Stimulated activated CD4-positive, alpha-beta T cell treated with anti-CD3 and anti-CD28 coated beads, Interleukin-15, amount 100 ng/mL, for 24 hours (primary cell): ENCODE data around the gene SENP2.
"Not testable (repeated sequence)": the region's sequence is repeated elsewhere in the genome, so short reads cannot be mapped to it uniquely, and the experiment has no call there.

Experiments
- DNase-seq: peaks from one replicate; pipeline ENCODE4 v3.0.0-alpha.2; 2020

Gene SENP2

DNA sequence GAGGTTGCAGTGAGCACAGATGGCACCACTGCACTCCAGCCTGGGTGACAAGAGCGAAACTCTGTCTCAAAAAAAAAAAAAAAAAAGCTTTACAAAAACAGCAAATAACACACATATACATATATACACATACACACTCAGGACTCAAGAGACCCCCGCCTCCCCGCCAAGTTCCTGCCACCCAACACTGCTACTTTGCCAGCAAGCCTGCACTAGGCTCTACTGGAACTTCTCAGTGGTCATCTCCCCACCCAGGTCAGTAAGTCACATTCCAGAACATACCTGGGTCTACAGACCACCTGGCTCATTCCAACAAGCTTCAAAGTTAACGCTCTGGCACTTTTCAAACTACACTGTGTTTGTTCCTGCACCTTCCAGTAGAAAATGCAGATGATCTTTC is 62.3 kb downstream of the SENP2 start:
- no peak for DNase-seq

- no peak for DNase-seq
These were observed 63.3 kb downstream of the SENP2 start for GRCh38 chr3:185649414-185649813.

DNA sequence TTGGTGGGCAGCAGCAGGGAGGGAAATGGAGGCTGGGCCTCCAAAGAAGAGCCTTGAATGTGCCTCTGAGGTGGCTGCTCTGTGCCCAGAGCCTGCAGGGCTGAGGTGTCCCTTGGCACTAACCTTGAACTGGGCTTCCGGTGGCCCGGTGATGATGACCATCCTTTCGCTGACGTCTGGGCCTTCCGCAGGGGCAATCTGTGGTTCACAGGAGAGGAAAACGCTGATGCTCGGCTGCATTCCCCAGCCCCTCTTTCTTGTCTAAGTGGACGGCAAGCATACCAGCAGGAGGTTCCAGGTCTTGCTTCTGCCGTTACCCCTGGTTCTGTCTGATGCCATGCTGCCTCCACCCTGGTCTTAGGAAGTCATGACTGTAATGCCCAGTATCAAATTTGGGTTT is 65.9 kb downstream of the SENP2 start:
- no peak for DNase-seq

- no peak for DNase-seq
These were observed 68.1 kb downstream of the SENP2 start for GRCh38 chr3:185653949-185654757.

DNA sequence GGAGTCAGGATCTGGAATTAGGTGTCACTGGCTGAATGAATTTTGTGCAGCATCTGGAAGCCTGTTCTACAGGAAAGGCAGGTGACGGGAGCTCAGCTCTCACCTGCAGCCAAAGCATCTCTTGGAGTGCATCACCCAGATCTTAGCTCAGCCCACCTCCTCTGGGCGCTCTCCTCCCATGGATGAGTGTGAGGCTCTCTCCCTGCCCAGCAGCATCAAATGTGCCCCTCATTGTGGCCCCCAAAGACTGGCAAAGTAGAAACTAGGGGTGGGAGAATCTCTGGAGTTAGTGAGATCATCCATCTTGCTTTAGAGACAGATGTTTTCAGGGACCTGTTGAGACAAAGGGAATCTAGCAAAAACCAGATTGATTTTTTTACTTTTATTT is 68.7 kb downstream of the SENP2 start:
- DNase-seq: no peak

GRCh38 chr3:185655426-185656320 is 69.6 kb downstream of the SENP2 start:
- no peak for DNase-seq

DNA sequence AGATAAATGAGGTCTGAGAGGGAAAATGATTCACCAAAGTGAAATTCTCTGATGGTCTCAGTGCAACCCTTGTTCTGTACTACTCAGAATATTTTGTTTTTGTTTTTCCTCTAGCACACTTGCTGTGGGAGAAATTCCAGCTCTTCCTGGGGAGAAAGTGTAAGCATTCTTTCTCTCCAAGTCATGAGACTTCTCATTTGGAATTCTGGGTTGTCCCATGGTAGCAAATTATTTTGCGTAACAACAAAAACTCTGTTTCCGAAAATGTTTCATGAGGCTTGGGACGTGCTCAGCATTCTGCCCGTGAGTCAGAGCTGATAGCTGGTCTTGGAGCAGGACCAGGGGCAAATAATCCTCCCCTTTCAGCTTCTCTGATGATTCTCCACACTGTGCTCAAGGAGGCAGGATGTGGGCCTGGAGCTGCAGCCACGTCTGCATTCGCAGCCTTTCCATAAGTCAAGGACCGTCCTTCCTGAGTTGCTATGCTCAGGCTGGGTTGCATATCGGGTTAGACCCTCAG is 70.3 kb downstream of the SENP2 start:
- no peak for DNase-seq

DNA sequence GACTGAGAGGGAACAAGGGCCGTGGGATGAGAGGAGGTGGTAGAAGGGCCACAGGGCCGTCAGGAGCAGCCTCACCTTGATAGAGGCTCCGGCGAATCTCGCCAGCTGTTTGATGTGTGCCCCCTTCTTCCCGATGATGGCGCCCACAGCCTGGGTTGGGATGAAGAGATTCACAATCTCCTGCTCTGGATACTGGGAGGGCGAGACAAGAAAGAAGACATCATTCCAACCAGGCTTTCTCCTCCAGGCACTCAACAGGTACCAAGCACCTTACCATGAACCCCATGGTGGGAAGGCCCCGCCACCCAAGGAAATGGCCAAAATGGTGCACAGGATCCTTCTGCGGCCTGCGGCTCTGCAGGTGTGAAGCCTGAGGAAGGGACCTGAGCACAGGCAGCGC is 71.1 kb downstream of the SENP2 start:
- DNase-seq: no peak

DNA sequence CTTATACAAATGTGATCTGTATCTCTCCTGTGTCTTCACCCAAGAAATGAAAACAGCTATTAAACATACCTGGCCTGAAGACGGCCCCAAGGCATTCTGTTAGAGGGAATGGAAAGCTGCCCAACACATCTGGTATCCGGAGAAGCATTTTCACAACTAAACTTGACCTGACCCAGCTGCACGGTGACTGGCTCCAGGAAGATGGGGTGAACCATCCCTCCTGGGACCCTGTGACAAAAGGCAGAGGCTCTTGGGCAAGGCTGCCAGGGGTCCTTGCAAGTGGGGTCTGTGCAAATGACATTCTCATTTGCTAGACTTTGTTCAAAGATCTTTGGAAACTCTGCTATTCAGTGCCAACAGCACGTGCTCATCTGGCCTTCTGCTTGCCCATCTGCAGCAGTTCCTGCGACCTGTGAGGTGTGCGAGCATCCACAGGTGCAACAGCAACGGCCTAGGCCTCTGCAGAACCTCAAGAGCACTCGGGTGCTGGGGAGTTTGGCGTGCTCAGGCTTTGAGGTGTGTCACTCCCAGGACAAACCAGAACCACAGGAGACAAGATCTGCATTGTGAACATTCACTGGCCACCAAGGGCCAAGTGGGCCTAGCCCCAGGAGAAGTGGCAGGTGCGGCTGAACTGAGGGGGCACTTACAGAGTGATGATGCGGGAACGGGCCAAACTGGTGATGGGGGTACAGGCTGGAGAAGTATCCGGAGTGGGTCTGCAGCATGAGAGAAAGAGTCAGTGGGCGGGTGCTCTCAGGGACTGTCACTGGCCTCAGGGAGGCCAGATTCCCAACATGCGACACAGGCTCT is 71.8 kb downstream of the SENP2 start:
- DNase-seq: no peak

DNA sequence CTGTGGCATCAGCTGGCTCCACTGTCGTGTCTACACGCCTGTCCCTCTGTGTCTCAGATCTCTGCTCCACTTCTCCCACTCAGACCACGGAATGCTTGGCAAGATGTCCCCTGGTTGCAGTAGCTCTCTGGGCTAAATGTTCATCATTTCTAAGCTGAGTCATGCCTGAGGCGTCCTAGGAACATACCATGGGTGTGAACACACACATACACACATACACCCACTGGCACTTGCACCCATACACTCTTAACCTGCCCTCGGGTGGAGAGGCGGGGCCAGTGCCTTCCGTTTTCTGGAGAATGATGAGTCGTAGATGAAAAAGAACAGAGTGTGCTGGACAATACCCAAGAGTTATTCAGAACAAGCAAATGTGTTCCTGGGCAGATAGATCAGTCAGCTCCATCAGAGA is 72.4 kb downstream of the SENP2 start:
- peak; percentile 15 for DNase-seq

- no peak for DNase-seq
These were observed 72.8 kb downstream of the SENP2 start for GRCh38 chr3:185658943-185659342.

DNA sequence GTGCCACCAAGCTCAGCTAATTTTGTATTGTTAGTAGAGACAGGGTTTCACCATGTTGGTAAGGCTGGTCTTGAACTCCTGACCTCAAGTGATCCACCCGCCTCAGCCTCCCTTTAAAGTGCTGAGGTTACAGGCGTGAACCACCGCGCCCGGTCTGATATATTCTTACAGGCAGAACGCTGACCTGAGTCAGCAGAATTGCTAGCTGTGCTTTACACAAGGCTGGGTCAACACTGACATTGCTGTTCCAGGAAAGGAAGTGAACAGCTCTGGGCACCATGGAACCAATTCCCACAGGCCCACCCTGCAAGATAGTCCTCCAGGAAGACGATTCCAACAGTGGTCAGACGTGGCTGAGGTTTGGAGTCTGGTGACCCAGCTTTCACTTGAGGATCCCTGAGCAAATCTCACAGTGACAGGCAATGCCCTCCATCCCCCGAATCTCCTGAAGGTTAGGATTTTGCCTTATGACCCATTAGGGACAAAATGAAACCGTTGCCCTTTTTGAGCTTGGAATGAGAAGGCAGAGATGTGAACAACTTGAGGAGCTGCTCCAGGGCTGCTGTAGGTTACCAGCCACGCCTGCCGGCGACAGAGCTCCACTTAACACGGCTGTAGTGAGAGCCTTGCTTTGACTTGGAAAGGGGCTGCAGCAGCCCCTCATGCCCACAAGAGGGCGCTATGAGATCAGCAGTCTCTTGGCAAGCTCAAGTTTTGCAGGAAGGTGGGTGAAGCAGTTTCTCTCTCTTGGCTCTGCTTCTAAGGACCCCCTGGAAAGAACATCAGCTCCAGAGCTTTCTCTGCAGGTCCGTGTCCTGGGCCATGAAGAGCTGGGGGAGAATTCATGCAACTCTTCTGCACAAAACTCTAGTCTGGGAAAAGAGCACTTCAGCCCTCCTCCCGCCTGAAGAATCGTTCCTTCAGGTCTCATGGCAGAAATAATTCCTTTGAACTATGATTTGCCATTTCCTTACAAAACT is 74.1 kb downstream of the SENP2 start:
- DNase-seq: peak; percentile 75

GRCh38 chr3:185661296-185661695 is 75.2 kb downstream of the SENP2 start:
- not testable (repeated sequence) for DNase-seq

- no peak for DNase-seq
These were observed 75.7 kb downstream of the SENP2 start for GRCh38 chr3:185661772-185662171.

DNA sequence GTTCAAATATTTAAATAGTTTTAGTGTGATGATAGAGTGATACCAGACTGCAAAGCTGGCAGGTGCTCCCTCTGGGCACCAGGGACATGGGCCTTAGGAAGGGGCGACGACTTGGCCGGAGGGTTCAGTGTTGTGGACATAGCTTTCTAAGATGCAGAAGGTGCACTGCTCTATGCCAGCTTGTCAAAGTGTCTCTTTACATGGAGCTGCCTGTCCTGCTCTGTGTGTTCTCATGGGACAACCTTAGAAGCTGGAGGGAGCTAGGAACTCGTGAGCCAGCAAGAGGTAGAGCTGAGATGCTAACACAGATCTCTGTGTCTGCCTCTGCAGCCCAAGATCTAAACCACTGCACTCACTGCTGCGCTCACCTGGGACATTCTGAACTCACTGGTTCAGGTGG is 77.8 kb downstream of the SENP2 start:
- no peak for DNase-seq

DNA sequence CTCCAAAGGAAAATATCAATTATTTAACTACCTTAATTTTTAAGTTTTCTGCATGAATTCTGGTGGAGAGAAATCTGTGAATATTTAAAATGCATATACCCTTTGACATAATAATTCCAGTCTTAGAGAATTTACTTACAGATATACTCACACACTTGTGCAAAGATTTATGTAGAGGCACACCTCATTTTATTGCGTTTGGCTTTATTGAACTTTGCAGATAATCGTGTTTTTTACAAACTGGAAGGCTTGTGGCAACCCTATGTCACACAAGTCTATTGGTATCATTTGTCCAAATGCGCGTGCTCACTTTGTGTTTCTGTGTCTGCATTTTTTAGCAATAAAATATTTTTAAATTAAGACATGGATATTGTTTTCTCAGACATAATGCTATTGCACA is 81.5 kb downstream of the SENP2 start:
- no peak for DNase-seq

DNA sequence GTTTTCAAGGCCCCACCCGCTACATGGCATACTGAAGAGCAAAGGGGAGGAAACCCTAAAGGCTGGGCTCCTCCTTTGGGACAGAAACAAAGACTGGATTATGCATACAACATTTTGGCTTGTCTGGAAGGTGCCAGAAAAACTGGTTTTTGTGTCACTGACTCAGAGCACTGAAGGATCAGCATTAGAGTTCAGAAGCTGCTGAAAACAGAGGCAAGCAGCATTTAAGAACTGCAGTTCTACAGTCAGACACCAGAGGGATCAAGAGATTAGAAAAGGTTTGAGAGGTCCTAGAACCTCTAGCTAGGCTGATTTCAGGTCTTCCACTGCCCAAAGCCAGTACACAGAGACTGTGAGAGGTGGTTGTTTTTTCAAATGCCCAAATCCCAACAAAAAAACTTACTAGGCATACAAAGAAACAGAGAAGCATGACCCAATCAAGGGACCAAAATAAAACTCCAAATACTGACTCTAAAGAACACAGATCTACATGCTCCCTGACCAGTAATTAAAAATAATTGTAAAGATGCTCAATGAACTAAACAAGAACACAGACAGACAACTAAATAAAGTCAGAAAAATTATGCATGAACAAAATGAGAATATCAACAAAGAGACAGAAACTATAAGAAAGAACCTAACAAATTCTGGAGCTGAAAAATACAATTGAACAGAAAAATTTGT is 91.2 kb downstream of the SENP2 start:
- no peak for DNase-seq

DNA sequence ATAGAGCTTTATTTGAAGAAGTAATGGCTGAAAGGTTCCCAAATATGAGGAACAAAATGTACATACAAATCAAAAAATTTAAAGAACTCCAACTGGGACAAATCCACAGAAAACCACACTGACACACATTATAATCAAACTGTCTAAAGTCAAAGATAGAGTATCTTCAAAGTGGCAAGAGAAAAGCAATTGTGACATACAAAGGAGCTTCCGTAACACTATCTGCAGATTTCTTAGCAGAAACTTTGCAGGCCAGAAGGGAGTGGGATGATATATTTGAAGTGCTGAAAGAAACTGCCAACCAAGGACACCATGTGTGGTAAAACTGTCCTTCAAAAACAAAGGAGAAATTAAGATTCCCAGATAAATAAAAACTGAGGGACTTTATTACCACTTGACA is 91.9 kb downstream of the SENP2 start:
- no peak for DNase-seq

- no peak for DNase-seq
These were observed 94.1 kb downstream of the SENP2 start for GRCh38 chr3:185680231-185680630.
